GM21786 (cell line): Measurements from ENCODE around the gene ZDHHC19.
"Not testable (repeated sequence)": the region's sequence is repeated elsewhere in the genome, so short reads cannot be mapped to it uniquely, and the experiment has no call there.

ENCODE experiments used
- ATAC-seq: cut with Tn5 transposase; IDR thresholded peaks from one replicate; pipeline ENCODE4 v1.9.1; 2021; ENCODE audit not compliant: unreplicated experiment

Gene ZDHHC19, protein sequence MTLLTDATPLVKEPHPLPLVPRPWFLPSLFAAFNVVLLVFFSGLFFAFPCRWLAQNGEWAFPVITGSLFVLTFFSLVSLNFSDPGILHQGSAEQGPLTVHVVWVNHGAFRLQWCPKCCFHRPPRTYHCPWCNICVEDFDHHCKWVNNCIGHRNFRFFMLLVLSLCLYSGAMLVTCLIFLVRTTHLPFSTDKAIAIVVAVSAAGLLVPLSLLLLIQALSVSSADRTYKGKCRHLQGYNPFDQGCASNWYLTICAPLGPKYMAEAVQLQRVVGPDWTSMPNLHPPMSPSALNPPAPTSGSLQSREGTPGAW

DNA sequence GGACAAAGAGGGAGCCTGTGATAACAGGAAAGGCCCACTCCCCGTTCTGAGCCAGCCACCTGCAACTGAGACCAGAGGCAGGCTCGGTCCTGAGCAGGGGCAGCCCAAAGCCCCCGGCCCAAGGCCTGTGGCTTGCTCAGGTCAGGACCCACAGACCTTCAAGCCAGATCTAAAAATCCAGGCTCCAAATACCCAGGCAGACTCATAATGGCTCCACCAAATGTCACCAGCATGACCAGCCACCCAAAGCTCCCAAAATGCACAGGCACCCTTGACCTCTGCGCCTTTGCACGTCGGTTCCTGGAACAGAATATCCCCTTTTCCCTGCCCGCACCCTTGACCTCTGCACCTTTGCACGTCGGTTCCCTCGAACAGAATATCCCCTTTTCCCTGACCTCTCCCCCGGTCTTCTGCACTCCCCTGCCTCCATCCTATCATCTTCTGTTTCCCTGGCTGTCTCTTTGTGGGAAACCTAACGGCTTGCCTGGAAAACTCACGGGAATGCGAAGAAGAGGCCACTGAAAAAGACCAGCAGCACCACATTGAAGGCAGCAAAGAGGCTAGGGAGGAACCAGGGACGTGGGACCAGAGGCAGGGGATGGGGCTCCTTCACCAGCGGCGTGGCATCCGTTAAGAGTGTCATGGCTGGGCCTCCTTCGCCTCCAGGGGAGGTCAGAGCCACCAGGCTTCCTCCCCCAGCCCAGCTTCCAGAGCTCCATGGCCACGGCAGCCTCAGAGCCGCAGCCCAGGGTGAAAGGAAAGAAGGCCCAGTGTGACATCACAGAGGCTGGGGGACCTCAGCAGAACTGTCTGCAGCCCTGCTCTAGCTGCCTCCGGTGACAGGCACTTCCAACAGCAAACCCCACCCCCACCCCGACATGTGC lies at the start of gene ZDHHC19:
TSS of gene ZDHHC19 (minus strand) at position 728 of the 884 bp plus-strand sequence. CDS start at position 643, 85 bp downstream.
- ATAC-seq: no peak

GRCh38 chr3:196260784-196261183 lies 49.6 kb upstream of the ZDHHC19 start:
- ATAC-seq: no peak

- ATAC-seq: no peak
Measured at GRCh38 chr3:196255776-196256175, 44.6 kb upstream of the ZDHHC19 start.

- ATAC-seq: no peak
Measured at GRCh38 chr3:196254376-196255283, 43.4 kb upstream of the ZDHHC19 start.

- ATAC-seq: no peak
Measured at GRCh38 chr3:196251918-196252317, 40.7 kb upstream of the ZDHHC19 start.

DNA sequence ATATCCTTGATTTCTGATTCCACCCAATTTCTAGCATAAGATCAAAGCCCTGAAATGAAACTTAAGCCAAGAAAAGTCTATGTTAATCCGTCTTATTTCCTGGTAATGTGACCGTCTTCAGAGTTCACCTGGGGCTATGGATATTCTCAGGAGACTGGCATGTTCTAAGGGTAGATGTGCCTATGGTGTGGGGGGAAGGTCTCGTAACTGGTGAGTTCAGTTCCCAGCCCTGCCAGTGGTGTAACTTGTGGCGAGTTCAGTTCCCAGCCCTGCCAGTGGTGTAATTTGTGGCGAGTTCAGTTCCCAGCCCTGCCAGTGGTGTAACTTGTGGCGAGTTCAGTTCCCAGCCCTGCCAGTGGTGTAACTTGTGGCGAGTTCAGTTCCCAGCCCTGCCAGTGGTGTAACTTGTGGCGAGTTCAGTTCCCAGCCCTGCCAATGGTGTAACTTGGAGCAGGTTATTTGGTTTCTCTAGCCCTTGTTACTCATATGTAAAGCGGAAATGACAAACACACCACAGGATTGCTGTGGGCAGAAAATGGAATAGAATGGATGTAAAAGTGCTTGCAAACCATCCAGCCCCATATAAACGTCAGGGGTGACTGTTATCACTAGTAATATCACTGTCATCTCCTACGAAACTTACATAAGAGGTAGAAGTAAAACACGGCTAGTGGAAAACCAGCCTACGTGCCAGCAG lies 35.6 kb upstream of the ZDHHC19 start:
- ATAC-seq: no peak

GRCh38 chr3:196244166-196244565 lies 33.0 kb upstream of the ZDHHC19 start:
- not testable (repeated sequence) for ATAC-seq

DNA sequence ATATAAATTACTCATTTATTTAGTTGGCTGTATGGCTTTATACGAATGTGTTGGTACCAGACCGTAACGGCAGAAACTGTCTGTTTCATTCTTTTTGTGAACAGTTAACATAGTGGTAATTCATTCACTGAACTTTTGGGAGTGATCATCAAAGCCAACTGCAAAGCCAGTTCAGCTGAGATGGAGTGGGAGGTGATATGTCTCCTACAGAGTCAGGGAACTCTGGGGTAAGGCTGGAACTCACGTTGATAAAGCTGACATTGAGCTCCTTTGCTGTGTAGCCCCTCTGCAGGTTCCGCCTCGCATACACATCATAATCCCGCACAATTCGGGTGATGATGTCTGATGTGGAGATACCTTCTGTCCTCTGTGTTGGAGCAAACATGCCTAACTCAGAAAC lies 30.5 kb upstream of the ZDHHC19 start:
- ATAC-seq: no peak

GRCh38 chr3:196240424-196240823 lies 29.2 kb upstream of the ZDHHC19 start:
- ATAC-seq: no peak

GRCh38 chr3:196238612-196239560 lies 27.7 kb upstream of the ZDHHC19 start:
- ATAC-seq: no peak

DNA sequence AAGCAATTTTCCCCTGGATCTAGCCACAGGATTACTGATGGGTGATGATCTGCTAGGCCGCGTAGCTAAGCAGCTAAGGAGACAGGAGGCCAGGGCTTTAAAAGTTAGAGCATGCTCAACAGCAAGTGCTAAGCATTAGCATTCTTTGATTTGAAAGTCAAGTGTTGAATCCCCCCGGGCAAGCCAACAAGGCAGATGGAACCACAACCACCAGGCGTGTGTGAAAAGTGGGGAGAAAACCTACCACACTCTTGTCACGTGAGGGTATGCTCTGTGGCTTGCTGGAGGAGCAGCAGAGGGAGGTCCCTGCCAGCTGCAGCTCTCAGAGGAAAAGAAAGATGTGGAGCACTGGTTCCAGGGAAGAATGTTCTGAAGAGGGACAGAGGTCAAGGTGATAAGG lies 26.0 kb upstream of the ZDHHC19 start:
- no peak for ATAC-seq

- ATAC-seq: no peak
Measured at GRCh38 chr3:196236223-196236622, 25.0 kb upstream of the ZDHHC19 start.

GRCh38 chr3:196235452-196236122 lies 24.4 kb upstream of the ZDHHC19 start:
- ATAC-seq: no peak

DNA sequence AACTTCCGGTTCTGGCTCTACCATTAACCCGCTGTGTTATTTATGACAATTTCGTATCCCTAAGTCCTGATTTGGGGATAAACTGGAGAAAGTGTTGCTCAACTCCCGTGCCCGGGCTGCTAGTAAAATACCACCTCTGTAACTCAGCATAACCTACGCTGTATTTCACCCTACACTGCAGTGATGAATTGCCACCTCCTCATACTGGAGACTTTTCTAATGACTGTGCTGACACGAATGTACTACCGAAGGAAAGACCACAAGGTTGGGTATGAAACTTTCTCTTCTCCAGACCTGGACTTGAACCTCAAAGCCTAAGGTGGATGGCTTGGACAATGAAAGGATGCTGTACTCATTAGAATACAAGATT lies 21.7 kb upstream of the ZDHHC19 start:
- no peak for ATAC-seq

DNA sequence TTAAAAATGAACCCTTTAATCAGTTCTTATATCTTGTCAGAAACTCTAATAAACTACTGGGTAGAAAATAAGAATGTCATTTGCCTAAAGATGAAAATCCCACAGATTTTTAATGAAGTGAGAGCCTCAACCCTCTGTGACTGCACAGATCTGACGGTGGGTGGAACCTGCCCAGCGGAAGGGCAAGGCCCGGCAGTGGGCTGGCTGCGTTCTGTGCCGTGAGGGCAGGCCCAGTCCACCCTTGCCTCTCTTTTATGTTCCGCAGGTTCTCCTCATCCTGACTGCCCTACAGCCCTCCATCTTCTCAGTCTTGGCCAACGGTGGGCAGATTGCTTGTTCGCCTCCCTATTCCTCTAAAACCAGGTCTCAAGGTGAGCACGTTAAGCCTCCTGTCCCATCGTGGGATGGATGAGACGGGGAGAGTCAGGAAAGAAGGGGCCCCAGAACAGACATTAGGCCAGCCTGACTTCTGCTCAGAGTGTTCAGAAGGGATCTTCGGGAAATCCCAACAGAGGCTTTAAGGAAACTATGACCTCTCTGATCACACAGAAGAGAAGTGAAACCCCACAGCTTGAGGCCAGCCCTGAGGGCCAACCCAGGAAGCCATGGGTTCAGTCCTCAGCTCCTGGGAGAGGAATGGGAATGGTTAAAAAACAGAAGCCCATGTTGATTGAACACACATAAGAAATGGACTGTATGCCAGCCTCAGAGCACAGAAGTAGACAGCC lies 21.1 kb upstream of the ZDHHC19 start:
- peak; percentile 46 for ATAC-seq

DNA sequence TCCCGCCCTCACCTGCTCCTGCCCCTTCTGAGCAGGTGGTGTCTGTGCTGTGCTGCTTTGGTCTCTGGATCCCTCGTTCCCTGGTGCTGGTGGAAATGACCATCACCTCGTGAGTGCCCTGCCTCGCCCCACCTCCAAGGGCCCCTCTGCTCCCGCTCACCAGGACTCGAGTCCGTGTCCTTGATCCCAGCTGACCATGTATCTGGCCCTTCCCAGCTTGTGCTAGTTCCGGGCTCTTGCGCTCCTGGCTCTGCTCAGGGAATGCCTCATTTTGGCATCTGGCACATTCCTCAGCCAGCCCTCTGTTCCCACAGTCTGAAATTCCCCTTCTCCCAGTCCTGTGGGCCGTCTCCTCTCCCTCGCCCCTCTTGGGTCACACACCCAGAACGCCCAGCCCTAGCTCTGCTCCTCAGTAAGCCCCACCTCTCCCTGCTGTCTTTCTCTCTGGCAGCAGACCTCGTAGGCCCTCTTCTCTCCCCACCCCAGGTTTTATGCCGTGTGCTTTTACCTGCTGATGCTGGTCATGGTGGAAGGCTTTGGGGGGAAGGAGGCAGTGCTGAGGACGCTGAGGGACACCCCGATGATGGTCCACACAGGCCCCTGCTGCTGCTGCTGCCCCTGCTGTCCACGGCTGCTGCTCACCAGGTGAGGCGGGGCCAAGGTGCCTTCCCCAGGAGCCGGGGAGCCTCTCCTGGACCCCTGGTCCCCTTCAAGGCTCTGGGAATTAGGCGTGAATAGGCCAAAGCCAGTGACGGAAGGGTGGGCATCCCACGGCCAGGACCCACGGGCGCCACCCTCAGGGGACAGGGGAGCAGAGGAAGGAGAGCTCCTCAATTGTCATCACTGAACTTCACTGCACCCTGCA lies 16.7 kb upstream of the ZDHHC19 start:
- no peak for ATAC-seq

- no peak for ATAC-seq
Measured at GRCh38 chr3:196227121-196227561, 15.9 kb upstream of the ZDHHC19 start.
